ENCODE data around the gene ENTHD1. TPM values are rescaled to one million over a fixed set of nuclear protein-coding genes. Genes with fewer than 3 reads are reported as not detected.

The ENTHD1 gene
- total and polyA plus RNA-seq, 9 of the 15 experiments (the other 6 are each of a cell fraction or from before 2014, with no cell fraction given), result 0.13 to 0.98 (median 0.35) TPM

- BruUV-seq (replicated peaks), result no TSS peak
- Histone ChIP-seq H3K36me3 (ENCODE audit: control insufficient read depth, insufficient read depth, low read length) (no peaks in the 10 kb centered on the region), H3K9ac (ENCODE audit: insufficient read depth in 1 of 2, low read depth in 2 of 2, low read length in 2 of 2) (no peak overlapping the region; a peak in 1 of 4 replicates), H3K4me3 (no peak overlapping the region), H4K20me1 (replicated peaks; ENCODE audit: control insufficient read depth, insufficient read depth, low read length) (no peaks in the 10 kb centered on the region), H2AFZ (ENCODE audit: low read depth, low read length) (no peak overlapping the region), H3K4me2 (ENCODE audit: insufficient read depth, low read length) (no peak overlapping the region), H3K9me1 (ENCODE audit: control insufficient read depth, insufficient read depth, low read length) (no peaks in the 10 kb centered on the region), H3K9me3 (replicated peaks; ENCODE audit: control insufficient read depth, insufficient read depth, low read depth, low read length) (no peaks in the 10 kb centered on the region), H3K27me3 (ENCODE audit: control insufficient read depth in 2 of 2, insufficient read depth in 2 of 2, low read length in 2 of 2) (no peaks in the 10 kb centered on the region), H3K27ac (ENCODE audit: extremely low read depth, low read depth, low read length) (no peak overlapping the region), H3K4me1 (replicated peaks in 1 of 2; ENCODE audit: control insufficient read depth in 2 of 2, insufficient read depth in 2 of 2, low read length in 2 of 2) (peaks cover 2 to 36% of the 10 kb centered on the region in 2 experiments; a peak in 2 of 5 replicates), H3K79me2 (ENCODE audit: control insufficient read depth, insufficient read depth, low read length) (no peaks in the 10 kb centered on the region)
- no peak for FAIRE-seq
- ChIA-PET CTCF (ENCODE audit: low intra/inter-chr PET ratio) (no interaction called here), POLR2A (interaction anchor here (0.6 kb wide), 1 partner anchor 14 kb away, joined by 3 read pairs; no protein-coding TSS in a partner anchor)
- DNase-seq (ENCODE audit: extremely low read depth in 1 of 4, low spot score in 3 of 4), result peak; percentile 31 to 42 (median 34)
- WGBS (ENCODE audit: insufficient coverage, low coverage, missing lambda C conversion rate), result 53% methylated on average over 17 of the region's 27 CpGs
- TF ChIP-seq CLOCK (CRISPR knock-in tag; IDR thresholded peaks at IDR 0.05; ENCODE audit: borderline replicate concordance), result no peak
- peak; percentile 48; the same call in 1 of the 2 replicates for TF ChIP-seq PKNOX1 (IDR thresholded peaks at IDR 0.05)
- TF ChIP-seq CHD2 (IDR thresholded peaks at IDR 0.05; ENCODE audit: low read depth, low read length), result no peak
- peak; percentile 32 for TF ChIP-seq EGR1 (conservative IDR thresholded peaks at IDR 0.05)
- peak; percentile 49; the same call in 1 of the 3 replicates for ATAC-seq
- intact Hi-C loops (cut with micrococcal nuclease) (no loop called here), in situ Hi-C loops (cut with MboI) (no loop called here)
Observed at GRCh38 chr22:39706376-39707140, 187.0 kb downstream of the ENTHD1 start.

Data from K562 (cell line).